EL (cell line): ENCODE results near the gene ETV1.
"Not testable (repeated sequence)": the region's sequence is repeated elsewhere in the genome, so short reads cannot be mapped to it uniquely, and the experiment has no call there.

Experiments used
- DNase-seq: peaks from one replicate; pipeline ENCODE4 v3.0.0-alpha.2; 2016

Gene ETV1

GRCh38 chr7:13920053-13920697 lies 69.3 kb downstream of the ETV1 start:
- peak; percentile 98 for DNase-seq

- DNase-seq, result not testable (repeated sequence)
Measured at GRCh38 chr7:13918333-13918732, 71.1 kb downstream of the ETV1 start.

- not testable (repeated sequence) for DNase-seq
Measured at GRCh38 chr7:13917103-13917502, 72.4 kb downstream of the ETV1 start.

- no peak for DNase-seq
Measured at GRCh38 chr7:13915891-13916290, 73.6 kb downstream of the ETV1 start.

GRCh38 chr7:13912715-13913278 lies 76.7 kb downstream of the ETV1 start:
- DNase-seq, result no peak

- DNase-seq, result no peak
Measured at GRCh38 chr7:13911909-13912308, 77.6 kb downstream of the ETV1 start.

- no peak for DNase-seq
Measured at GRCh38 chr7:13910805-13911551, 78.5 kb downstream of the ETV1 start.

GRCh38 chr7:13908667-13909397 lies 80.6 kb downstream of the ETV1 start:
- peak; percentile 39 for DNase-seq

GRCh38 chr7:13907831-13908230 lies 81.6 kb downstream of the ETV1 start:
- no peak for DNase-seq

GRCh38 chr7:13904689-13905088 lies 84.8 kb downstream of the ETV1 start:
- DNase-seq, result peak; percentile 74

GRCh38 chr7:13904007-13904406 lies 85.5 kb downstream of the ETV1 start:
- DNase-seq, result peak; percentile 28

GRCh38 chr7:13901577-13901976 lies 87.9 kb downstream of the ETV1 start:
- DNase-seq, result no peak

GRCh38 chr7:13898957-13899670 lies 90.4 kb downstream of the ETV1 start:
- DNase-seq, result no peak

- no peak for DNase-seq
Measured at GRCh38 chr7:13897819-13898218, 91.6 kb downstream of the ETV1 start.

GRCh38 chr7:13894954-13895353 lies 94.5 kb downstream of the ETV1 start:
- DNase-seq, result no peak

GRCh38 chr7:13894377-13894776 lies 95.1 kb downstream of the ETV1 start:
- no peak for DNase-seq

GRCh38 chr7:13890793-13891192 lies 98.7 kb downstream of the ETV1 start:
- no peak for DNase-seq

GRCh38 chr7:13886356-13886755 lies 103.1 kb downstream of the ETV1 start:
- DNase-seq, result no peak

GRCh38 chr7:13882051-13882450 lies 107.4 kb downstream of the ETV1 start:
- DNase-seq, result peak; percentile 15

- DNase-seq, result peak; percentile 80
Measured at GRCh38 chr7:13880789-13881188, 108.7 kb downstream of the ETV1 start.

GRCh38 chr7:13879994-13880686 lies 109.3 kb downstream of the ETV1 start:
- peak; percentile 73 for DNase-seq

- no peak for DNase-seq
Measured at GRCh38 chr7:13879143-13879542, 110.3 kb downstream of the ETV1 start.
